Measurements from ENCODE around the gene EMC10.

GRCh38 chr19:50476907-50477238 is 566 bp downstream of the EMC10 start:
- TF ChIP-seq, protein P1, sequence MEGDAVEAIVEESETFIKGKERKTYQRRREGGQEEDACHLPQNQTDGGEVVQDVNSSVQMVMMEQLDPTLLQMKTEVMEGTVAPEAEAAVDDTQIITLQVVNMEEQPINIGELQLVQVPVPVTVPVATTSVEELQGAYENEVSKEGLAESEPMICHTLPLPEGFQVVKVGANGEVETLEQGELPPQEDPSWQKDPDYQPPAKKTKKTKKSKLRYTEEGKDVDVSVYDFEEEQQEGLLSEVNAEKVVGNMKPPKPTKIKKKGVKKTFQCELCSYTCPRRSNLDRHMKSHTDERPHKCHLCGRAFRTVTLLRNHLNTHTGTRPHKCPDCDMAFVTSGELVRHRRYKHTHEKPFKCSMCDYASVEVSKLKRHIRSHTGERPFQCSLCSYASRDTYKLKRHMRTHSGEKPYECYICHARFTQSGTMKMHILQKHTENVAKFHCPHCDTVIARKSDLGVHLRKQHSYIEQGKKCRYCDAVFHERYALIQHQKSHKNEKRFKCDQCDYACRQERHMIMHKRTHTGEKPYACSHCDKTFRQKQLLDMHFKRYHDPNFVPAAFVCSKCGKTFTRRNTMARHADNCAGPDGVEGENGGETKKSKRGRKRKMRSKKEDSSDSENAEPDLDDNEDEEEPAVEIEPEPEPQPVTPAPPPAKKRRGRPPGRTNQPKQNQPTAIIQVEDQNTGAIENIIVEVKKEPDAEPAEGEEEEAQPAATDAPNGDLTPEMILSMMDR (conservative IDR thresholded peaks at IDR 0.05; ENCODE audit: low read depth, low read length): no peak
- TF ChIP-seq EZH2phosphoT487 (IDR thresholded peaks at IDR 0.05; ENCODE audit: borderline replicate concordance, low read length): no peak
